ENCODE results near the gene STYK1.

Gene STYK1

GRCh38 chr12:10690906-10691305 lies 17.1 kb upstream of the STYK1 start:
- DNase-seq (ENCODE audit: low read depth), result no peak
- no peak overlapping the region for H3K4me3 ChIP-seq (ENCODE audit: low read length)
- no peak for TF ChIP-seq CTCF (conservative IDR thresholded peaks at IDR 0.05; ENCODE audit: low read depth, low read length)

- TF ChIP-seq CTCF (conservative IDR thresholded peaks at IDR 0.05; ENCODE audit: low read depth, low read length), result no peak
- DNase-seq (ENCODE audit: low read depth), result no peak
- no peak overlapping the region for H3K4me3 ChIP-seq (ENCODE audit: low read length)
These were observed 15.3 kb upstream of the STYK1 start for GRCh38 chr12:10689146-10689545.

- H3K4me3 ChIP-seq (ENCODE audit: low read length), result no peak overlapping the region
- no peak for DNase-seq (ENCODE audit: low read depth)
- TF ChIP-seq CTCF (conservative IDR thresholded peaks at IDR 0.05; ENCODE audit: low read depth, low read length), result no peak
These were observed 14.2 kb upstream of the STYK1 start for GRCh38 chr12:10688042-10688441.

- no peak overlapping the region for H3K4me3 ChIP-seq (ENCODE audit: low read length)
- no peak for TF ChIP-seq CTCF (conservative IDR thresholded peaks at IDR 0.05; ENCODE audit: low read depth, low read length)
- DNase-seq (ENCODE audit: low read depth), result no peak
These were observed 1.5 kb downstream of the STYK1 start for GRCh38 chr12:10672231-10672868.

GRCh38 chr12:10669533-10669932 lies 4.3 kb downstream of the STYK1 start:
- DNase-seq (ENCODE audit: low read depth), result no peak
- H3K4me3 ChIP-seq (ENCODE audit: low read length), result no peak overlapping the region
- no peak for TF ChIP-seq CTCF (conservative IDR thresholded peaks at IDR 0.05; ENCODE audit: low read depth, low read length)

GRCh38 chr12:10668526-10668925 lies 5.3 kb downstream of the STYK1 start:
- DNase-seq (ENCODE audit: low read depth), result no peak
- H3K4me3 ChIP-seq (ENCODE audit: low read length), result no peak overlapping the region
- no peak for TF ChIP-seq CTCF (conservative IDR thresholded peaks at IDR 0.05; ENCODE audit: low read depth, low read length)

GRCh38 chr12:10667581-10667980 lies 6.3 kb downstream of the STYK1 start:
- no peak for DNase-seq (ENCODE audit: low read depth)
- TF ChIP-seq CTCF (conservative IDR thresholded peaks at IDR 0.05; ENCODE audit: low read depth, low read length), result no peak
- H3K4me3 ChIP-seq (ENCODE audit: low read length), result no peak overlapping the region

All from retinal pigment epithelial cell (primary cell).